Measurements from ENCODE around the gene PPARG. TPM values are rescaled to one million over a fixed set of nuclear protein-coding genes. Genes with fewer than 3 reads are reported as not detected.
"Not testable (repeated sequence)": the region's sequence is repeated elsewhere in the genome, so short reads cannot be mapped to it uniquely, and the experiment has no call there.

PPARG gene
- total RNA-seq, 1 experiment from 2014 or later = 2.6 TPM

DNA sequence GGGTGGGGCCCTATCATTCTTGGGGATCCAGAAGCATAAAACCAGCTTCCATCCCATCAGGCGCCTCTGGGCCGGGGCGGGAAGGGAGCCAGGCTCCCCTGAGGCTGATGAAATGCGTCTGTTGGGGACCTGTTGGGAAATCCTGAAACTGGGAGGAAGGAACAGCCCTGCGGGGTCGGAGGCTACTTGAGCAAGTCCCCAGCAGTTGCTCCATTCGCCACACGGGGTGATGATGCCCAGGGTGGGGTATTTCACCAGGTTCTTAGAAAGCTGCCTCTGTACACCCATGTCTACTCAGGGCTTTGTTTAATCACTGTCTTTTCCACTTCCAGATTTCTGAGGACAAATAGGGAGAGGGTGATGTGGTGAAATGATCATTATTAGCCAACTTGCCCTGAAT is 170.0 kb downstream of the PPARG start:
- no peak for DNase-seq (ENCODE audit: low read depth)

GRCh38 chr3:12460127-12460526 is 171.3 kb downstream of the PPARG start:
- no peak for DNase-seq (ENCODE audit: low read depth)

- no peak for DNase-seq (ENCODE audit: low read depth)
Observed at GRCh38 chr3:12461097-12461649, 172.3 kb downstream of the PPARG start.

DNA sequence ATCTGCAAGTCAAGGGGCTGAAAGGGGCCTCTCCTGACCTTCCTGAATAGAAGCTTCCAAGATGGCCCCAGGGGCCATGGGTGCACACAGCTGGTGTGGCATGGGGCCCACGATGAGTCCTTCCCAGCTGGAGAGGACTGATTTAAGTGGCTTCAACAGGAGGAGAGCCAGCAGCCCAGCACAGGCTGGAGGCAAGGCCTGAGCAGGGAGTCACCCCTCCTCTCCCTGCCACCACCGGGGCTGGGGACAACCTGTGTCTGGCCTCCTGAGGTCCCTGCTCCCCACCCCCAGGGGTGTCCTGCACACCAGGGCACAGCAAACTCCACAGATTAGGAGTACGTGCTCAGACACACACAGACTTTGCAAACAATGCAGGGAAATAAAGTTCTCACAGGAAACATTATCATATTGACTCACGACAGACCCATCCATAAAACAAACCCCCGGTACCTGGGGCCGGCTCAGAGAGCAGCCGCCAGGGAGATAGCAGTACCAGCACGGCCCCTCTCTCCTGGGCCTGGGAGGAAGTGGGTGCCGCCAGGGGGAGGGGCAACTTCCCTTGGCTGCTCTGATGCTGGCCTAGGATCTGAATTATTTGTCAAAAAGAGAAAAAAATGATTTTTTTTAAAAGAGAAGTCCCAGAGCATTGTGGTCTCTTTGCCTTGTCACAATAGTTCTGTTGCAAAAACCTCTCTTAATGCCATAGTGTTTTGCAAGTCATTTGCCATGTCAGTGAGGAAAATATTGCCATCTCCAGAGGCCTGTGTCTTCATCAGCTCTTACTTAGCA is 173.5 kb downstream of the PPARG start:
- no peak for DNase-seq (ENCODE audit: low read depth)

DNA sequence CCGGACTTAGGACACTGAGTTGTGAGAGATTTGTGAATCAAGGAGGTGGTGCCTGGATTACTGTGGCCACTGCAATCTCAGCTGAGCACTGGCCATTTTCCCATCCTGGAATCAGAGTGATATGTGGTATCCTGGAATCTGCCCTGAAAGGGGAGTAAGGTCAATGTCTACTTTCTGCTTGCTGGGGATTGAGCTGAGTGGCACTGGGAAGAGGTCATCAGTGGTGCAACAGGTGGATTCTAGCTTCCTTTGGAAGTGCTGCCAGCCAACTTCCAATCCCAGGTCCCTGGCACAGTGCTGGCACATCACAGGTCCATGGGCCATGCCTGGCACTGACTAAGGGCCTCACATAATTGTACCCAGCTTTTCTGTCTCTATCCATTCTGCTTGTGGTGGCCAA is 174.8 kb downstream of the PPARG start:
- no peak for DNase-seq (ENCODE audit: low read depth)

GRCh38 chr3:12464181-12464580 is 175.3 kb downstream of the PPARG start:
- DNase-seq (ENCODE audit: low read depth) = no peak

DNA sequence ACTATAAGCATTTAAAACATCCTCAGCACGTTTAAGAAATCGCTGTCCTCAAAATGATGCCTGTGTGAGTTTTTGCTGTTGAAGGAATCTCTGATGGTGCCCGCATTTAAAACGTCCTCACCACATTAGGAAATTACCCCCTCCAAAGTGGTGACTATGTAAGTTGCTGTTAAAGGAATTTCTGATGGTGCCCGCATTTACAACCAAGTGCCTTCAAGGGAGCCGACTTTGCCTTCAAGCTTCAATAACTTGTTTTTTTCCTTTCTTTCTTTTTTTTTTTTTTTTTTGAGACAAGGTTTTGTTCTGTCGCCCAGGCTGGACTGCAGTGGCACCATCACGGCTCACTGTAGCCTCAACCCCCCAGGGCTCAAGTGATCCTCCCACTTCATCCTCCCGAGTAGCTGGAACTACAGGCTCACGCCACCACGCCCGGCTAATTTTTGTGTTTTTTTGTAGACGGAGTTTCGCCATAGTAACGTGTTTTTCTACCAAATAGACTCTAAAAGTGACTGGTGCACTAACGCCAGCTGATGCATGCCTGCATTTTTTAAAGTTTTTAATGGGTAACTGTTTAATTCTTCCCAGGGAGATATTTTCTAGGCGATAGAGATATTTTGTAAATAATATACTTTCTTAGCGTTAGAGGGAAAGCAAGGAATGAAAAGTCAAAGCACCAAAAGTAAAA is 176.4 kb downstream of the PPARG start:
- no peak for DNase-seq (ENCODE audit: low read depth)

DNA sequence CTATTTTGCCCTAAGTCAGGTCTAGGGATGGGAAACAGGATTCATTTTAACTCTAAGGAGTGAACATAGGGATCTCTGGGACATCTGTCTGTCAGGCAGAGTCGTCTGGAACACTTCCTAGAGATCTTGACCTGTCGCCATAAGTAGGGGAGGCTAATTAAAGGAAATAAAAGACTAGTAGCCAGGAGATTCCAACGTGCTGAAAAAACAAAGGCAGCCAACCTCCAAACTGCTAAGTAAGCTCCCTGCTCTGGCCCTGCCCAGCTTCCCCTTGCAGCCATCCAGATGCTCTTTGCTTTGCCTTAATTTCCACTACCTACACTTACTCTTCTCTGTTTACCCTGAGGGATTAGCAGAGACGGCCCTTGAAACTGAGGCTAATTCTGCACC is 177.0 kb downstream of the PPARG start:
- no peak for DNase-seq (ENCODE audit: low read depth)

GRCh38 chr3:12467746-12468145 is 178.9 kb downstream of the PPARG start:
- DNase-seq (ENCODE audit: low read depth) = no peak

- DNase-seq (ENCODE audit: low read depth) = no peak
Observed at GRCh38 chr3:12468276-12468675, 179.4 kb downstream of the PPARG start.

- DNase-seq (ENCODE audit: low read depth) = no peak
Observed at GRCh38 chr3:12468757-12469156, 179.9 kb downstream of the PPARG start.

GRCh38 chr3:12469222-12469621 is 180.4 kb downstream of the PPARG start:
- not testable (repeated sequence) for DNase-seq (ENCODE audit: low read depth)

DNA sequence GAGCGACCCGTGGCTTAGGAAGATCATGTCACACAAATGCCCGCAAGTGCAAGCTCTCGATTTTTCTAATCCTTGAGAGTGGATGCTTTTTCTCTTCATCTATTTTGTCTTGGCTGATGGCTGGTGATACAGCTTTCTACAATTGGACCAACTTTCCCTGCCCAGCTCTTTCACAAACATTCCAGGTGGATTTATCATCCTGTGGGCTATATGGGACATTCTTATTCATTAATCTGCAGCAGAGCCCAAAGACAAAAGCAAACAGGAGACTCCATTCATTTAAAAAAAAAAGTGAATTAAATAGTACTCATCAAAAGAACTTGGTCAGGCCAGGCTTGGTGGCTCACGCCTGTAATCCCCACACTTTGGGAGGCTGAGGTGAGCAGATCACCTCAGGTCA is 181.2 kb downstream of the PPARG start:
- DNase-seq (ENCODE audit: low read depth) = peak; percentile 70

GRCh38 chr3:12470680-12471079 is 181.8 kb downstream of the PPARG start:
- no peak for DNase-seq (ENCODE audit: low read depth)

DNA sequence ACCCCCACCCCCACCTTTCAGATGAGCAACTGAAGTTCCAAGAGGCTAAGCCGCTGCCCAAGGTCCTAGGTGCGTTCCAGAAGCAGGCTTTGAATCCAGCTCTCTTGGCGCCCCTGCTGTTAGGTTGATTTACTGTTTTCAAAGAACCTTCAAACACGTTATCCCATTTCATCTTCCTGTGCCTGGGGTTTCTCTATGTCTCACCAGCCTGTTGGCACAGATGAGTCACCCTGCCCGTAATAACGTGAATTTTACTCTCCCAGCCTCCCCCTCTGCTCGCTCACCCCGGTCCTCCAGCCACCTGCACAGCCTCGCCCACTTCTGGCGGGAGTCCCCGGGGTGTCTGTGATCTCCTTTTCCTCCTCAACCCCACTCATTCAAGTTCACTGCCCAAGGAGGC is 182.4 kb downstream of the PPARG start:
- peak; percentile 93 for DNase-seq (ENCODE audit: low read depth)

GRCh38 chr3:12472000-12472610 is 183.2 kb downstream of the PPARG start:
- DNase-seq (ENCODE audit: low read depth) = no peak

GRCh38 chr3:12472796-12473195 is 183.9 kb downstream of the PPARG start:
- no peak for DNase-seq (ENCODE audit: low read depth)

- DNase-seq (ENCODE audit: low read depth) = no peak
Observed at GRCh38 chr3:12473511-12473910, 184.6 kb downstream of the PPARG start.

- peak; percentile 56 for DNase-seq (ENCODE audit: low read depth)
Observed at GRCh38 chr3:12476238-12476897, 187.5 kb downstream of the PPARG start.

GRCh38 chr3:12477256-12477655 is 188.4 kb downstream of the PPARG start:
- no peak for DNase-seq (ENCODE audit: low read depth)

DNA sequence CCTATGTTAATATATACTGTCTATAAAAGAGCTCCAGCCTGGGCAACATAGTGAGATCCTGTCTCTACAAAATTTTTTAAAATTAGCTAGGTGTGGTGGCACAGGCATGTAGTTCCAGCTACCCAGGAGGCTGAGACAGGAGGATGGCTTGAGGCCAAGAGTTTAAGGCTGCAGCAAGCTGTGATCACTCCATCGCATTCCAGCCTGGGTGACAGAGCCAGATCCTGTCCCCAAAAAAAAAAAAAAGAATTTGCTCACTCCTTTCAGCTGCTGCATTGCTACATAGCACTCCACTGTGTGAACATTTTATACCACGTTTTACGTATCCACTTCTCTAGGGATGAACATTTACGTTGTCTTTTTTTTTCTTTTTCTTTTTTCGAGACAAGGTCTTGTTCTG is 189.5 kb downstream of the PPARG start:
- no peak for DNase-seq (ENCODE audit: low read depth)

- not testable (repeated sequence) for DNase-seq (ENCODE audit: low read depth)
Observed at GRCh38 chr3:12479198-12479597, 190.3 kb downstream of the PPARG start.
